Gastrocnemius medialis (tissue), 4 donors: ENCODE measurements around the gene CNTD1. TPM values are rescaled to one million over a fixed set of nuclear protein-coding genes. Genes with fewer than 3 reads are reported as not detected.

Source experiments
- ATAC-seq, 2 donors: fragments of 150-250 bp; one replicate each; pipeline ENCODE4 v1.9.1; 2016
- DNase-seq, 2 donors: peaks; one replicate each; pipeline ENCODE4 v3.0.0-alpha.2; 2019
- H3K27ac ChIP-seq, 4 donors: fragments of 200-600 bp; sonication (generic); 1 replicate in 1 of 4; 2 replicates in 3 of 4; pipeline ENCODE4 v1.5.1; 2016 to 2018; ENCODE audit warnings: mild to moderate bottlenecking in 2 of 4, moderate library complexity in 1 of 4
- H3K27me3 ChIP-seq, 3 donors: fragments of 200-600 bp; sonication (generic) in 2 of 3; 1 replicate in 1 of 3; 2 replicates in 2 of 3; pipeline versions ENCODE4 v1.5.1 to v1.6.0; 2016 to 2019; ENCODE audit warnings: mild to moderate bottlenecking in 1 of 3, moderate library complexity in 1 of 3
- H3K36me3 ChIP-seq, 2 donors: fragments of 200-600 bp; sonication (generic) in 1 of 2; one replicate each; pipeline ENCODE4 v1.5.1; 2017 to 2018
- H3K4me1 ChIP-seq, 2 donors: fragments of 200-600 bp; sonication (generic) in 1 of 2; one replicate each; pipeline ENCODE4 v1.5.1; 2016 to 2017; ENCODE audit warnings: mild to moderate bottlenecking in 2 of 2
- H3K4me3 ChIP-seq, 4 donors: fragments of 200-600 bp; sonication (generic) in 3 of 4; 1 replicate in 1 of 4; 2 replicates in 3 of 4; pipeline ENCODE4 v1.5.1; 2016 to 2019; ENCODE audit warnings: mild to moderate bottlenecking in 2 of 4
- H3K9me3 ChIP-seq, 3 donors: fragments of 200-600 bp; sonication (generic) in 2 of 3; 1 replicate in 1 of 3; 2 replicates in 2 of 3; pipeline ENCODE4 v1.5.1; 2016 to 2019
- POLR2A ChIP-seq, 2 donors: fragments of 450-650 bp; IDR thresholded peaks; one replicate each; pipeline ENCODE4 v1.6.1; 2017; ENCODE audit warnings: antibody characterized with exemption in 2 of 2, mild to moderate bottlenecking in 2 of 2, moderate library complexity in 2 of 2
- in situ Hi-C, 4 donors: fragments of 200-750 bp; cut with MboI; loops; one replicate each; pipeline versions ENCODE4 v1.15.0 to v1.8.0; 2017; ENCODE audit warnings: low sequenced_read_pairs in 4 of 4
- intact Hi-C: fragments of 100-400 bp; cut with DNase I; formaldehyde crosslinking; loops from one replicate; pipeline ENCODE4 v1.15.1; 2023; ENCODE audit warnings: low total_unique reads
- total RNA-seq, 4 donors: library from RNA; depleted of rRNA; stranded (reverse); fragments of >200 nt; gene quantifications; one replicate each; pipeline versions ENCODE4 v1.1.0 to v1.2.3, GENCODE V29; 2016
- TF ChIP-seq, protein P1 (sequence below), 5 experiments: fragments of 450-650 bp in 3 of 5; fragments of 200-600 bp in 2 of 5; sonication (generic) in 2 of 5; IDR thresholded peaks in 4 of 5; conservative IDR thresholded peaks in 1 of 5; 1 replicate in 4 of 5; 2 replicates in 1 of 5; pipeline ENCODE4 v1.5.1; 2016 to 2019; ENCODE audit warnings: antibody characterized with exemption in 5 of 5, mild to moderate bottlenecking in 3 of 5, moderate library complexity in 3 of 5

Gene CNTD1
- total RNA-seq, 4 donors from 2014 or later: not detected

DNA sequence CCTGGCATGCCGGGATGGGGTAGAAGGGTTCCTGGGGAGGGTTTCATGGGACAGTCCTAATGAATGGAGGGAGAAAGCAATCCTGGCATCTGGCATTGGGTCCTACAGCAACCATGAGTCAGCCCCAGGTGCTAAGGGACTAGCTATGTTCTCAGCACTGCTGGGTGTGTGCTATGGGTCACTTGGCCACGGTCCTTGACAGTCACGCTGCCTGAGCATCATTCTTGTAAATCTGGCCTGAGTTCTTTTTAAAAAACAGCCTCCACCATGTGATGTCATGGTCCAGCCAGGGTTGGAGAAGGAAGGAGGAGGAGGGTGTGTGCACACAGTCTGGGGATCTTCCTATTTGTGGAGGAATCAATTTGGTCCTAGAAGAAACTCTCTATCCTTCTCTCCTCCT lies 43.9 kb upstream of the CNTD1 start:
- intact Hi-C loops (no loop called here), in situ Hi-C loops (loop anchor here in 1 of 4 donors (25.0 kb wide), 1 partner anchor 167 kb away; the partner anchor contains the start of gene PSMC3IP)
- no peak overlapping the region for H3K4me3 ChIP-seq
- peak overlapping the region; percentile 31 to 52 (median 46) for H3K27ac ChIP-seq
- H3K36me3 ChIP-seq: no peaks in the 10 kb centered on the region
- peaks cover 0 to 3% (median 3%) of the 10 kb centered on the region in 3 donors for H3K27me3 ChIP-seq
- ATAC-seq: peak; percentile 79 to 90
- no peaks in the 10 kb centered on the region for H3K9me3 ChIP-seq
- TF ChIP-seq POLR2A (IDR thresholded peaks at IDR 0.05): peak in 1 of 2 donors; percentile 42
- TF ChIP-seq, protein P1, sequence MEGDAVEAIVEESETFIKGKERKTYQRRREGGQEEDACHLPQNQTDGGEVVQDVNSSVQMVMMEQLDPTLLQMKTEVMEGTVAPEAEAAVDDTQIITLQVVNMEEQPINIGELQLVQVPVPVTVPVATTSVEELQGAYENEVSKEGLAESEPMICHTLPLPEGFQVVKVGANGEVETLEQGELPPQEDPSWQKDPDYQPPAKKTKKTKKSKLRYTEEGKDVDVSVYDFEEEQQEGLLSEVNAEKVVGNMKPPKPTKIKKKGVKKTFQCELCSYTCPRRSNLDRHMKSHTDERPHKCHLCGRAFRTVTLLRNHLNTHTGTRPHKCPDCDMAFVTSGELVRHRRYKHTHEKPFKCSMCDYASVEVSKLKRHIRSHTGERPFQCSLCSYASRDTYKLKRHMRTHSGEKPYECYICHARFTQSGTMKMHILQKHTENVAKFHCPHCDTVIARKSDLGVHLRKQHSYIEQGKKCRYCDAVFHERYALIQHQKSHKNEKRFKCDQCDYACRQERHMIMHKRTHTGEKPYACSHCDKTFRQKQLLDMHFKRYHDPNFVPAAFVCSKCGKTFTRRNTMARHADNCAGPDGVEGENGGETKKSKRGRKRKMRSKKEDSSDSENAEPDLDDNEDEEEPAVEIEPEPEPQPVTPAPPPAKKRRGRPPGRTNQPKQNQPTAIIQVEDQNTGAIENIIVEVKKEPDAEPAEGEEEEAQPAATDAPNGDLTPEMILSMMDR (IDR thresholded peaks at IDR 0.05 in 4 of 5, conservative IDR thresholded peaks at IDR 0.05 in 1 of 5): no peak
- H3K4me1 ChIP-seq: peaks cover 4 to 6% of the 10 kb centered on the region in 2 donors
- DNase-seq: peak; percentile 71 to 85

DNA sequence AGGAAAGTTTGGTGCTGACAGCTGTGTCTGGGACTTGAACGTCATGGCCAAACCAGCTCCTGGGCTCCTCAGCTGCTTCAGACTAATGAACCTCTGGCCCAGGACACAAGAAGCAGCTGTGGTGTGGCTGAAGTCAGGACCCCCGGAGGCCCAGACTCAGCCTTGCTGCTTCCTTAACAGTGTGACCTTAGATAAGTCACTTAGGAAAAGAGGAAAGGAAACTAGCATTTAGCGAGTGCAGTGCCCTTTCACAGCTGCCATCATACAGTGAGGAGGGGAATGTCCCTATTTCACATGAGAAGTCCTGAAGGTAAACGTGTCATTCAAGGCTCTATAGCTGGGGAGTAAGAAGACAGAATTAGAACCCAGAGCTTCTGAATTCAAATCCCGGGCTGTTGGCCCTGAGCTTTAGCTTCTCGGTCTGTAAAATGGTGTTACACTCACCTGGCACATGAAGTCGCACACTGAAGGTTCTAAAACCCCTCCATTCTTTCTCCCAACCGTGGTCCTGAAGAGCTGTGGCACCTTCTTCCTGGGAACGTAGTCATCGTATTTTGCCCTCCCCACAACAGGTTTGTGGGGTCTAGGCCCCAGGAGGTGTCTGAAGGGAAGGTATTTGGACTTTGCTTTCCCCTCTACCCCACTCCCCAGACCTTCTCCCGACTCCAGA lies 38.5 kb upstream of the CNTD1 start:
- in situ Hi-C loops (loop anchor here in 3 of 4 donors (5.0 to 25.0 kb wide), 4 partner anchors 33 to 175 kb away; partner anchors contain the start of gene PSMC3IP (in 1 of the 3)), intact Hi-C loops (no loop called here)
- ATAC-seq: no peak
- no peak for DNase-seq
- Histone ChIP-seq H3K27ac (peak overlapping the region; percentile 35 to 78 (median 72)), H3K4me3 (peak overlapping the region; percentile 50 to 66 (median 58)), H3K36me3 (no peaks in the 10 kb centered on the region), H3K4me1 (peaks cover 3 to 13% of the 10 kb centered on the region in 2 donors), H3K27me3 (peaks cover 4 to 26% (median 15%) of the 10 kb centered on the region in 3 donors), H3K9me3 (no peaks in the 10 kb centered on the region)
- TF ChIP-seq, protein P1 (IDR thresholded peaks at IDR 0.05 in 4 of 5, conservative IDR thresholded peaks at IDR 0.05 in 1 of 5): no peak

DNA sequence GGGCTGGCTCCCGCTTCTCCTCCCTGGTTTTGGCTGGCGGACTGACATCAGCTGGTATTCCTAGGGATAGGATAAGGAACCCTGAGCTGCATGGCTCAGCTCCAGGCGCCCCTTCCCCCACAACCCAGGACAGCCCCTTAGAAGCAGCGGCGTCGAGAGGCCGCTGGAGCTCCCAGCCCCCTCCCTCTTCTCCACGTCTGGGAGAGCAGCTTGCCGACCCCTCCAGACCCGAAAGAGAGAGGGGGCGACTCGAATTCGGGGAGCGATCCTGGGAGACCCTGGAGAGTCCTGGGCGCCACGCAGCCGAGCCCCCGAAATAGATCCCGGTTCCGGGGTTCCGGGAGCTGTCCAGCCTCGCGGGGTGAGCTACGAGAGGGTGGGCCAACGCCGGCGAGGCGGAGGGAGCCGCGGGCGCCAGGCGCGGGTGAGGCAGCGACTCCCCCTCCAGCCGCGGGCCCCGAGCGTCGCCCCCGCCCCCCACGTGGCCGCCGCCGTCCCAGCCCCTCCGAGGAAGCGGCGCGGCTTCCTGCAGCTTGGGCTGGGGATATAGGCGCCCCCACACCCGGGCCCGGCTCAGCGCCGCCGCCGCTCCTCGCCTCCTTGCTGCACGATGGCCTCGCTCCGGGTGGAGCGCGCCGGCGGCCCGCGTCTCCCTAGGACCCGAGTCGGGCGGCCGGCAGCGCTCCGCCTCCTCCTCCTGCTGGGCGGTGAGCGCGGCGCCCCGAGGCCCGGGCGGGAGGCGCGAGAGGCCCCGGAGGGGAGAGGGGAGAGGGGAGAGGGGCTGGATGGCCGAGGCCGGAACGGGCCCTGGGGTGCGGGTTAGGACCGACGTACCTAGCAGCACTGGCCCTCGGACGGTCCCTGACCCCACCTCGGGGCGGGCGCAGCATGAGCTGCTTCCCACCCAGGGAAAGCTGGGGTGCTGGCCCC lies 37.7 kb upstream of the CNTD1 start, which contains the start of gene RAMP2:
RAMP2 (plus strand) TSS at position 576 of the 930 bp plus-strand sequence; CDS start at position 611, 35 bp downstream.
- DNase-seq: no peak
- H3K36me3 ChIP-seq: no peaks in the 10 kb centered on the region
- no peaks in the 10 kb centered on the region for H3K9me3 ChIP-seq
- in situ Hi-C loops (loop anchor here in 3 of 4 donors (5.0 to 25.0 kb wide), 4 partner anchors 34 to 176 kb away; partner anchors contain the start of gene PSMC3IP (in 1 of the 3)), intact Hi-C loops (no loop called here)
- peaks cover 3 to 13% of the 10 kb centered on the region in 2 donors for H3K4me1 ChIP-seq
- H3K4me3 ChIP-seq: peak within 1 kb of the TSS; percentile 50 to 66 (median 58)
- peak in 1 of 2 donors; percentile 24 for ATAC-seq
- TF ChIP-seq POLR2A (IDR thresholded peaks at IDR 0.05): peak in 1 of 2 donors; percentile 41
- TF ChIP-seq, protein P1 (IDR thresholded peaks at IDR 0.05 in 4 of 5, conservative IDR thresholded peaks at IDR 0.05 in 1 of 5): no peak
- H3K27ac ChIP-seq: peak within 1 kb of the TSS; percentile 67 to 78 (median 74)
- H3K27me3 ChIP-seq: peaks cover 4 to 26% (median 15%) of the 10 kb centered on the region in 3 donors

DNA sequence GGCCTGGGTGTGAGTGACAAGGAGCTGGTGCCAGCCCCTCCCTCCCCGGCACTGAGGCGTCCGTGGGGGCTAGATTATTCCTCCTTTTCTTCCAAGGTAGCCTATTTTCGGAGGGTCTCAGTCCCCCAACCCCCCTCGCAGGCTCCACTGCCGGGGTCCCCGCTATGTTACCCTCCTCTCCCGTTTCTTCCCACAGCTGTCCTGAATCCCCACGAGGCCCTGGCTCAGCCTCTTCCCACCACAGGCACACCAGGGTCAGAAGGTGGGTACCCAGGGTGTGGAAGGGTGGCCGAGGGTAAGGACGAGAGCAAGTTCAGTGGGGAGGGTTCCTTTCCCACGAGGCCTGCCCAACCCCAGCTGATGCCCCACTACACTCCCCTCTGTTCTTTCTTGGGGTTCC lies 37.0 kb upstream of the CNTD1 start:
- H3K4me1 ChIP-seq: peaks cover 3 to 13% of the 10 kb centered on the region in 2 donors
- H3K27me3 ChIP-seq: peaks cover 4 to 26% (median 15%) of the 10 kb centered on the region in 3 donors
- peak overlapping the region; percentile 67 to 78 (median 74) for H3K27ac ChIP-seq
- DNase-seq (no peak), ATAC-seq (no peak)
- in situ Hi-C loops (loop anchor here in 3 of 4 donors (5.0 to 25.0 kb wide), 4 partner anchors 34 to 177 kb away; partner anchors contain the start of gene PSMC3IP (in 1 of the 3)), intact Hi-C loops (loop anchor here (2.0 kb wide), 2 partner anchors 17 to 183 kb away; partner anchors contain the start of gene EZH1)
- no peaks in the 10 kb centered on the region for H3K36me3 ChIP-seq
- no peaks in the 10 kb centered on the region for H3K9me3 ChIP-seq
- no peak for TF ChIP-seq POLR2A (IDR thresholded peaks at IDR 0.05)
- peak overlapping the region; percentile 50 to 66 (median 58) for H3K4me3 ChIP-seq
